ENCODE measurements around the gene OSBPL1A. TPM values are rescaled to one million over a fixed set of nuclear protein-coding genes. Genes with fewer than 3 reads are reported as not detected.

The OSBPL1A gene
- total RNA-seq, 1 donor from 2014 or later = 49.4 TPM

- intact Hi-C loops (cut with DNase I) = loop anchor here (5.0 to 10.0 kb wide), 4 partner anchors 153 to 491 kb away; no protein-coding TSS in a partner anchor
- no peak for DNase-seq (ENCODE audit: low spot score)
Measured at GRCh38 chr18:24115628-24116027, 282.0 kb downstream of the OSBPL1A start.

GRCh38 chr18:24114924-24115549, 282.6 kb downstream of the OSBPL1A start:
- intact Hi-C loops (cut with DNase I) = loop anchor here (5.0 to 10.0 kb wide), 4 partner anchors 153 to 490 kb away; no protein-coding TSS in a partner anchor
- no peak for DNase-seq (ENCODE audit: low spot score)

GRCh38 chr18:24112874-24113615, 284.6 kb downstream of the OSBPL1A start:
- intact Hi-C loops (cut with DNase I) = loop anchor here (10.0 kb wide), 2 partner anchors 188 to 488 kb away; no protein-coding TSS in a partner anchor
- DNase-seq (ENCODE audit: low spot score) = no peak

GRCh38 chr18:24112464-24112863, 285.2 kb downstream of the OSBPL1A start:
- no peak for DNase-seq (ENCODE audit: low spot score)
- intact Hi-C loops (cut with DNase I) = loop anchor here (10.0 kb wide), 2 partner anchors 188 to 488 kb away; no protein-coding TSS in a partner anchor

Small RNA genes within 50 kb of the gene (microRNA-seq; reads per million reads assigned to microRNA genes)
- gene MIR320C2 = not detected

Other genes with a start within 250 kb of the OSBPL1A start
- gene IMPACT, start 28.8 kb upstream of the OSBPL1A start, total RNA-seq = 24.5 TPM
- 0.08 TPM for gene HRH4, start 62.8 kb upstream of the OSBPL1A start, total RNA-seq

All from cardiac septum (tissue), 1 donor.